Vagina (tissue), 2 donors: ENCODE results near the gene SNRPE. TPM values are rescaled to one million over a fixed set of nuclear protein-coding genes. Genes with fewer than 3 reads are reported as not detected.
"Not testable (repeated sequence)": the region's sequence is repeated elsewhere in the genome, so short reads cannot be mapped to it uniquely, and the experiment has no call there.

Experiments used
- DNase-seq, 2 donors: peaks; one replicate each; pipeline ENCODE4 v3.0.0-alpha.2; 2017; ENCODE audit errors: extremely low spot score in 2 of 2
- H3K27ac ChIP-seq: fragments of 200-600 bp; sonication (generic); one replicate; pipeline ENCODE4 v1.5.1; 2019
- H3K27me3 ChIP-seq: fragments of 200-600 bp; sonication (generic); one replicate; pipeline ENCODE4 v1.5.1; 2019
- H3K36me3 ChIP-seq, 2 donors: fragments of 200-600 bp; sonication (generic); one replicate each; pipeline ENCODE4 v1.5.1; 2017 to 2019
- H3K4me1 ChIP-seq: fragments of 200-600 bp; sonication (generic); one replicate; pipeline ENCODE4 v1.5.1; 2019
- H3K4me3 ChIP-seq, 2 donors: fragments of 200-600 bp; sonication (generic); 1 replicate in 1 of 2; 2 replicates in 1 of 2; pipeline ENCODE4 v1.5.1; 2016 to 2019
- H3K9me3 ChIP-seq: fragments of 200-600 bp; sonication (generic); one replicate; pipeline ENCODE4 v1.5.1; 2019
- CTCF ChIP-seq, 3 experiments: fragments of 450-650 bp in 2 of 3; fragments of 200-600 bp in 1 of 3; sonication (generic) in 1 of 3; IDR thresholded peaks; one replicate each; pipeline ENCODE4 v1.5.1; 2017 to 2019; ENCODE audit warnings: antibody characterized with exemption in 3 of 3, mild to moderate bottlenecking in 2 of 3, moderate library complexity in 2 of 3
- POLR2A ChIP-seq, 2 donors: fragments of 450-650 bp; IDR thresholded peaks; one replicate each; pipeline ENCODE4 v1.6.1; 2017; ENCODE audit warnings: antibody characterized with exemption in 2 of 2, mild to moderate bottlenecking in 2 of 2, moderate library complexity in 2 of 2
- POLR2AphosphoS5 ChIP-seq, 2 donors: sonication (generic); formaldehyde crosslinking; IDR thresholded peaks; one replicate each; pipeline ENCODE4 v1.9.0; 2017; ENCODE audit warnings: antibody characterized with exemption in 2 of 2, mild to moderate bottlenecking in 2 of 2, low read depth in 1 of 2; ENCODE audit not compliant: insufficient read depth in 1 of 2
- intact Hi-C: fragments of 100-400 bp; cut with DNase I; formaldehyde crosslinking; loops from one replicate; pipeline ENCODE4 v1.15.1; 2023
- total RNA-seq: library from RNA; depleted of rRNA; stranded (reverse); fragments of >200 nt; gene quantifications from one replicate; pipeline ENCODE4 v1.2.3, GENCODE V29; 2016

Gene SNRPE
- total RNA-seq, 1 donor from 2014 or later = 51.1 TPM

GRCh38 chr1:203840208-203840808 is 21.1 kb upstream of the SNRPE start:
- intact Hi-C loops = no loop called here
- TF ChIP-seq POLR2AphosphoS5 (IDR thresholded peaks at IDR 0.05; ENCODE audit: insufficient read depth in 1 of 2, low read depth in 1 of 2) (no peak), CTCF (IDR thresholded peaks at IDR 0.05) (no peak), POLR2A (IDR thresholded peaks at IDR 0.05) (no peak)
- Histone ChIP-seq H3K27me3 (no peaks in the 10 kb centered on the region), H3K9me3 (no peaks in the 10 kb centered on the region), H3K4me3 (no peak overlapping the region), H3K27ac (no peak overlapping the region), H3K36me3 (peaks cover 2 to 44% of the 10 kb centered on the region in 2 donors), H3K4me1 (peaks cover 4% of the 10 kb centered on the region)
- no peak for DNase-seq

- intact Hi-C loops = no loop called here
- Histone ChIP-seq H3K27ac (no peak overlapping the region), H3K4me1 (peaks cover 4% of the 10 kb centered on the region), H3K27me3 (no peaks in the 10 kb centered on the region), H3K9me3 (no peaks in the 10 kb centered on the region), H3K36me3 (peaks cover 2 to 34% of the 10 kb centered on the region in 2 donors), H3K4me3 (no peak overlapping the region)
- DNase-seq = no peak
- TF ChIP-seq POLR2AphosphoS5 (IDR thresholded peaks at IDR 0.05; ENCODE audit: insufficient read depth in 1 of 2, low read depth in 1 of 2) (no peak), POLR2A (IDR thresholded peaks at IDR 0.05) (no peak), CTCF (IDR thresholded peaks at IDR 0.05) (no peak)
These were observed 18.9 kb upstream of the SNRPE start for GRCh38 chr1:203842559-203842876.

DNA sequence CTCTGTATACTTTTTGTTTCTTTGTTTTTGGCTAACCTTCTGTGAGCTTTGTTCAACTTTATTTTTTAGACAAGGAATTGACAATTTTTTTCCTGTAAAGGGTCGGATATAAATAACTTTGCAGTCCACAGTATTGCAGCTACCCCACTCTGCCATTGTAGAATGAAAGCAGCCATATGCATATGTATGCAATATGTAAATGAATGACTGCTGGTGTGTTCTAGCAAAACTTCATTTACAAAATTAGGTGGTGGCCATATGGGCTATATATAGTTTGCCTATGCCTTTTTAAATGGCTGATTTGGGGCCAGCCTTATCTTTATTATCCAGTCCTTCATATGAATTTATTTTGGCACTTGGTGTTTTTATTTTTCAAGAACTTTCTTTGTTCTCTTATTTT is 18.0 kb upstream of the SNRPE start:
- no peak overlapping the region for H3K4me3 ChIP-seq
- H3K27ac ChIP-seq = no peak overlapping the region
- no peaks in the 10 kb centered on the region for H3K9me3 ChIP-seq
- H3K4me1 ChIP-seq = peaks cover 4% of the 10 kb centered on the region
- DNase-seq = no peak
- intact Hi-C loops = no loop called here
- no peaks in the 10 kb centered on the region for H3K27me3 ChIP-seq
- TF ChIP-seq POLR2AphosphoS5 (IDR thresholded peaks at IDR 0.05; ENCODE audit: insufficient read depth in 1 of 2, low read depth in 1 of 2) (no peak), CTCF (IDR thresholded peaks at IDR 0.05) (no peak), POLR2A (IDR thresholded peaks at IDR 0.05) (no peak)
- H3K36me3 ChIP-seq = peaks cover 5 to 34% of the 10 kb centered on the region in 2 donors

- H3K9me3 ChIP-seq, intact Hi-C loops, H3K4me1 ChIP-seq, H3K27me3 ChIP-seq, DNase-seq, H3K27ac ChIP-seq, H3K4me3 ChIP-seq: not testable (repeated sequence)
- H3K36me3 ChIP-seq = peaks cover 0 to 56% of the 10 kb centered on the region in 2 donors
These were observed 8.3 kb upstream of the SNRPE start for GRCh38 chr1:203853112-203853511.

GRCh38 chr1:203858055-203858454 is 3.3 kb upstream of the SNRPE start:
- H3K4me1 ChIP-seq = peaks cover 21% of the 10 kb centered on the region
- no peak for DNase-seq
- TF ChIP-seq POLR2A (IDR thresholded peaks at IDR 0.05) = no peak
- TF ChIP-seq POLR2AphosphoS5 (IDR thresholded peaks at IDR 0.05; ENCODE audit: insufficient read depth in 1 of 2, low read depth in 1 of 2) = no peak
- TF ChIP-seq CTCF (IDR thresholded peaks at IDR 0.05) = no peak
- H3K9me3 ChIP-seq = no peaks in the 10 kb centered on the region
- intact Hi-C loops = no loop called here
- H3K27ac ChIP-seq = no peak overlapping the region
- peaks cover 0 to 16% of the 10 kb centered on the region in 2 donors for H3K36me3 ChIP-seq
- H3K27me3 ChIP-seq = no peaks in the 10 kb centered on the region
- H3K4me3 ChIP-seq = no peak overlapping the region
